ENCODE data around the gene UBXN7.

The UBXN7 gene

GRCh38 chr3:196326936-196327335, 105.3 kb downstream of the UBXN7 start:
- TF ChIP-seq OVOL3 (tag by site-specific recombination; IDR thresholded peaks at IDR 0.05), result no peak
- no peak for TF ChIP-seq ZBTB1 (tag by site-specific recombination; IDR thresholded peaks at IDR 0.05)
- no peak for TF ChIP-seq ZNF585B (tag by site-specific recombination; IDR thresholded peaks at IDR 0.05)
- no peak for TF ChIP-seq ZBTB6 (tag by site-specific recombination; IDR thresholded peaks at IDR 0.05)

GRCh38 chr3:196323691-196324090, 108.5 kb downstream of the UBXN7 start:
- Histone ChIP-seq H3K27ac (ENCODE audit: extremely low read depth, low read depth, low read length) (no peak overlapping the region), H3K36me3 (ENCODE audit: control insufficient read depth in 2 of 2, insufficient read depth in 1 of 2, low read length in 2 of 2) (no peaks in the 10 kb centered on the region), H3K4me1 (ENCODE audit: control insufficient read depth, insufficient read depth, low read length) (no peaks in the 10 kb centered on the region), H3K4me3 (ENCODE audit: low read depth, low read length) (no peak overlapping the region), H3K9me3 (ENCODE audit: control insufficient read depth, insufficient read depth, low read depth, low read length) (no peaks in the 10 kb centered on the region)
- ChIA-PET CTCF (no interaction called here), POLR2A (interaction anchor here (0.9 kb wide), 1 partner anchor 38 kb away, joined by 8 read pairs; no protein-coding TSS in a partner anchor)
- no peak for TF ChIP-seq ZNF670 (tag by site-specific recombination; IDR thresholded peaks at IDR 0.05; ENCODE audit: low read depth)
- TF ChIP-seq ZFHX2 (tag by site-specific recombination; conservative IDR thresholded peaks at IDR 0.05), result no peak
- TF ChIP-seq ZNF548 (tag by site-specific recombination; IDR thresholded peaks at IDR 0.05), result no peak
- no peak for TF ChIP-seq ZNF571 (tag by site-specific recombination; IDR thresholded peaks at IDR 0.05)
- no peak for TF ChIP-seq ATF2 (tag by site-specific recombination; IDR thresholded peaks at IDR 0.05; ENCODE audit: low read depth)
- TF ChIP-seq ZNF341 (tag by site-specific recombination; IDR thresholded peaks at IDR 0.05; ENCODE audit: low read depth), result peak; percentile 62
- TF ChIP-seq ZNF146 (tag by site-specific recombination; IDR thresholded peaks at IDR 0.05), result no peak

More at GRCh38 chr3:196326936-196327335, 105.3 kb downstream of the UBXN7 start:
- H3K27ac ChIP-seq (ENCODE audit: extremely low read depth, low read depth, low read length), result no peak overlapping the region
- H3K4me3 ChIP-seq (ENCODE audit: low read depth, low read length), result no peak overlapping the region
- H3K36me3 ChIP-seq (ENCODE audit: control insufficient read depth in 2 of 2, insufficient read depth in 1 of 2, low read length in 2 of 2), result no peaks in the 10 kb centered on the region
- POLR2A ChIA-PET, result no interaction called here
- CTCF ChIA-PET, result no interaction called here
- no peaks in the 10 kb centered on the region for H3K4me1 ChIP-seq (ENCODE audit: control insufficient read depth, insufficient read depth, low read length)
- no peaks in the 10 kb centered on the region for H3K9me3 ChIP-seq (ENCODE audit: control insufficient read depth, insufficient read depth, low read depth, low read length)

- no peaks in the 10 kb centered on the region for H3K9me3 ChIP-seq (ENCODE audit: control insufficient read depth, insufficient read depth, low read depth, low read length)
- ChIA-PET CTCF (no interaction called here), POLR2A (no interaction called here)
- no peak overlapping the region for H3K4me3 ChIP-seq (ENCODE audit: low read depth, low read length)
- H3K27ac ChIP-seq (ENCODE audit: extremely low read depth, low read depth, low read length), result no peak overlapping the region
- H3K4me1 ChIP-seq (ENCODE audit: control insufficient read depth, insufficient read depth, low read length), result no peaks in the 10 kb centered on the region
- no peaks in the 10 kb centered on the region for H3K36me3 ChIP-seq (ENCODE audit: control insufficient read depth in 2 of 2, insufficient read depth in 1 of 2, low read length in 2 of 2)
- TF ChIP-seq ELK4 (IDR thresholded peaks at IDR 0.05; ENCODE audit: borderline replicate concordance, low read depth, low read length) (no peak), CTCF (tag by site-specific recombination; IDR thresholded peaks at IDR 0.05) (no peak), ZNF280C (tag by site-specific recombination; IDR thresholded peaks at IDR 0.05) (no peak), ZNF16 (tag by site-specific recombination; IDR thresholded peaks at IDR 0.05; ENCODE audit: low read depth) (no peak), YY2 (tag by site-specific recombination; IDR thresholded peaks at IDR 0.05) (no peak), ZNF658 (tag by site-specific recombination; IDR thresholded peaks at IDR 0.05) (no peak), ZNF341 (tag by site-specific recombination; IDR thresholded peaks at IDR 0.05; ENCODE audit: low read depth) (no peak), ZSCAN5A (tag by site-specific recombination; IDR thresholded peaks at IDR 0.05) (no peak), INSM2 (tag by site-specific recombination; IDR thresholded peaks at IDR 0.05) (no peak), ZNF701 (tag by site-specific recombination; IDR thresholded peaks at IDR 0.05) (no peak), ZNF530 (tag by site-specific recombination; IDR thresholded peaks at IDR 0.05; ENCODE audit: low read depth) (no peak), ZNF843 (tag by site-specific recombination; IDR thresholded peaks at IDR 0.05) (no peak)
Measured at GRCh38 chr3:196323016-196323415, 109.2 kb downstream of the UBXN7 start.

All from HEK293 (cell line).